NCI-H2029 (cell line): ENCODE data around the gene CAMTA1.

ENCODE experiments used
- DNase-seq: peaks from one replicate; lab custom pipeline; 2025; lab: John Stamatoyannopoulos, UW

Gene CAMTA1

GRCh38 chr1:7386226-7387052 lies 601.2 kb downstream of the CAMTA1 start:
- DNase-seq: no peak

- no peak for DNase-seq
Observed at GRCh38 chr1:7387053-7387927, 602.0 kb downstream of the CAMTA1 start.

- DNase-seq: no peak
Observed at GRCh38 chr1:7388141-7388487, 602.9 kb downstream of the CAMTA1 start.

GRCh38 chr1:7388488-7389185 lies 603.4 kb downstream of the CAMTA1 start:
- DNase-seq: peak; percentile 45

GRCh38 chr1:7389201-7389905 lies 604.1 kb downstream of the CAMTA1 start:
- DNase-seq: peak; percentile 36

- DNase-seq: no peak
Observed at GRCh38 chr1:7389906-7390603, 604.8 kb downstream of the CAMTA1 start.

- DNase-seq: no peak
Observed at GRCh38 chr1:7390604-7391000, 605.3 kb downstream of the CAMTA1 start.

- DNase-seq: no peak
Observed at GRCh38 chr1:7393136-7393535, 607.9 kb downstream of the CAMTA1 start.

- no peak for DNase-seq
Observed at GRCh38 chr1:7395251-7395650, 610.0 kb downstream of the CAMTA1 start.

GRCh38 chr1:7398982-7399381 lies 613.7 kb downstream of the CAMTA1 start:
- DNase-seq: no peak

- no peak for DNase-seq
Observed at GRCh38 chr1:7399514-7400125, 614.4 kb downstream of the CAMTA1 start.

GRCh38 chr1:7400566-7400965 lies 615.3 kb downstream of the CAMTA1 start:
- DNase-seq: no peak

- DNase-seq: no peak
Observed at GRCh38 chr1:7401814-7402547, 616.7 kb downstream of the CAMTA1 start.

- no peak for DNase-seq
Observed at GRCh38 chr1:7402548-7402850, 617.2 kb downstream of the CAMTA1 start.

- DNase-seq: no peak
Observed at GRCh38 chr1:7403265-7404045, 618.2 kb downstream of the CAMTA1 start.

GRCh38 chr1:7404046-7404742 lies 618.9 kb downstream of the CAMTA1 start:
- DNase-seq: no peak

- DNase-seq: no peak
Observed at GRCh38 chr1:7405844-7406500, 620.7 kb downstream of the CAMTA1 start.
